Stimulated activated naive CD8-positive, alpha-beta T cell treated with anti-CD3 and anti-CD28 coated beads, Interleukin-15, Interleukin-2, amounts not matched to agents 100 U/mL and 50 U/mL, for 24 hours (primary cell): ENCODE measurements around the gene TMEM63B.
A peak's percentile ranks its signal among the peaks of the same experiment; 100 is the strongest.

Source experiments
- ATAC-seq: fragments of 150-1000 bp; cut with Tn5 transposase; one replicate; pipeline ENCODE4 v1.10.0; 2021
- DNase-seq: peaks from one replicate; pipeline ENCODE4 v3.0.0; 2021

TMEM63B gene

GRCh38 chr6:44145839-44146238 is 18.5 kb downstream of the TMEM63B start:
- DNase-seq (no peak), ATAC-seq (no peak)

- no peak for ATAC-seq
- DNase-seq = no peak
Observed at GRCh38 chr6:44146685-44147084, 19.3 kb downstream of the TMEM63B start.

GRCh38 chr6:44147256-44147655 is 19.9 kb downstream of the TMEM63B start:
- DNase-seq = no peak
- no peak for ATAC-seq

- DNase-seq (no peak), ATAC-seq (no peak)
Observed at GRCh38 chr6:44148306-44148705, 21.0 kb downstream of the TMEM63B start.

GRCh38 chr6:44149369-44150012 is 22.1 kb downstream of the TMEM63B start:
- DNase-seq (no peak), ATAC-seq (no peak)

GRCh38 chr6:44150317-44150917 is 23.1 kb downstream of the TMEM63B start:
- no peak for ATAC-seq

DNA sequence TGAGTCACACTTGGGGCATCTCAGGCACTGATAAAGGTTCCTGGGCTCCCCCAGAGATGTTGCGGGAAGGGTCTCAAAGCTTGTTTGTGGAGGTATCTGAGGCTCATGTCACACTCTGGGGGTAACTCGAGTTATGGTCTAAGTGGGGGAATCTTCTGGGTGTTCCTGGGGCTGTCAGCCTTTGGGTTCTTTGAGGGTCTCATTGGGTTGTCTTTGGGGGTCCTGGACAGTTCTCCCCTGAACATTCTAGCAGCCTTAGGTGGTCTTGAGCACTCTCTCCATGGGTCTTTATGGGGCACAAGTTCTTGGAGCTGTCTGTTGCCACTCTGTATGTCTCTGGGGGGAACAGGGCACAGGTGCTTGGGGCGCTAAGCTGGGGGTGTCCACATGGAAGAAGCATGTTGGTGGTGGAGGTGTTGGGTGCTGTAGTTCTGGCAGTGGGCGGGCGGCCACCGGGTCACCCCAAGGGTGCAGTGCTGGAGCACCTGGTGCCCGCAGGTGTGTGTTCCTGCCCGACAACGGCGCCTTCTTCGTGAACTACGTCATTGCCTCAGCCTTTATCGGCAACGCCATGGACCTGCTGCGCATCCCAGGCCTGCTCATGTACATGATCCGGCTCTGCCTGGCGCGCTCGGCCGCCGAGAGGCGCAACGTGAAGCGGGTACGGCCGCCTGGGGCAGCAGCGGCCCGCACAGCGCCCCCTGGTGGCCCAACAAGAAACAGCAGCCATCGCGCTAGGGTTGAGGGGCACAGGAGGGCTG is 24.2 kb downstream of the TMEM63B start:
- ATAC-seq (peak; percentile 87), DNase-seq (peak; percentile 90)

More at GRCh38 chr6:44150317-44150917, 23.1 kb downstream of the TMEM63B start:
- no peak for DNase-seq

DNA sequence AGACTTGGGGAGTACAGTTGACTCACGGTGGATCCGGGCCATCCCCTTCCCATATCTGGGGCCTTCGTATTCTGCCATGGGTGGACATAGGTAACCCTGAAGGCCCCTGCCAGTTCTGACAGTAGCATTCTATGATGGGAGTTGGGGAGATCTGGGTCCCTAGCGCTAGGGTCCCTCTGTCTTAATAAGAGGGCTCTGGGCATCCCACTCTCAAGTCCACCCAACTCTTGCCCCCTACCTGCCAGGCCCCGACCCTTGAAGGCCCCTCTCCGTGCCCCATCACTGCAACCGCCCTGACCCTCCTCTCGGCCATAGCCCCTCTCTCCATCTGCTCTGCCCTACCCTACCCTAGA is 24.7 kb downstream of the TMEM63B start:
- DNase-seq (no peak), ATAC-seq (no peak)

DNA sequence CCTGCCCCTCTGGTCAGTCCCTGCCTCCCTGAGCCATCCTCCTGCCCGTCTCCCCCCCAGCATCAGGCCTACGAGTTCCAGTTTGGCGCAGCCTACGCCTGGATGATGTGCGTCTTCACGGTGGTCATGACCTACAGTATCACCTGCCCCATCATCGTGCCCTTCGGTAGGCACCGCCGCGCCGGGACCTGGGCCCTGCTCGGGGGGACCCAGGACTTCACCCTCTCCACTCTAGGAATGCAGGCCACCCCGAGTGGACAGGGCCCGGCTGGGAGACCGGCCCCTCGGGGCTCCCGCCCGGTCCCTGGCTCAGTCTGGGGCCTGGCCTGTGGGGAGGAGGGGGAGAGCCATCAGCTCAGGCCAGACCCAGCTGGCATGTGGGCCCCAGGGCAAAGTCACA is 25.2 kb downstream of the TMEM63B start:
- DNase-seq = no peak
- no peak for ATAC-seq

DNA sequence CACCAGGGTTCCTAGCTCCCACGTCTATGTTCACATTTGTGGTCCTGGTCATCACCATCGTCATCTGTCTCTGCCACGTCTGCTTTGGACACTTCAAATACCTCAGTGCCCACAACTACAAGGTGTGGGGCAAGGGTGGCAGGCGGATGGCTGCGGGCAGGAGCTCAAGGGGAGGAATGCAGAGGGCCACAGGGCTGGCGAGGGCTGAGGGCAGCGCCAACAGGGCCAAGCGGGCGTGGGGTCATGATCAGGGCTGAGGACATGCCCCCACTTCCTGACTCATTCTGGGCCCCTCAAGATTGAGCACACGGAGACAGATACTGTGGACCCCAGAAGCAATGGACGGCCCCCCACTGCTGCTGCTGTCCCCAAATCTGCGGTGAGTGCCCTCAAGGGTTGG is 26.7 kb downstream of the TMEM63B start:
- ATAC-seq (no peak), DNase-seq (no peak)

- DNase-seq (no peak), ATAC-seq (no peak)
Observed at GRCh38 chr6:44156494-44157151, 29.3 kb downstream of the TMEM63B start.

DNA sequence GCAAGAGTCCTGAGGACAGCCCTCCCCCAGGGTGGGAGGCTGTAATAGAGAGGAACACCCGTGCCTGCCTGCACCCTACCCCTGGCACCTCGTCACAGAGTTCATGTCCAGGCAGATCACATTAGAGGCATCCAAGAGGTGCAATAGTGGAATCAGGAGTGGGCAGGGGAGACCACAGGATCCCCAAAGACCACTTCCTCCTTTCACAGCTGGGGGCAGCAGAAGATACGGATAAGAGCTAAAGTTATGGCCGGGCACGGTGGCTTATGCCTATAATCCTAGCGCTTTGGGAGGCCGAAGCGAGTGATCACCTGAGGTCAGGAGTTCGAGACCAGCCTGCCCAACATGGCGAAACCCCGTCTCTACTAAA is 29.8 kb downstream of the TMEM63B start:
- DNase-seq (no peak), ATAC-seq (no peak)

GRCh38 chr6:44158770-44159228 is 31.4 kb downstream of the TMEM63B start, which contains the start of gene CAPN11:
Gene CAPN11 (plus strand): TSS chr6:44158820. CDS start chr6:44158849, 29 bp downstream.
- ATAC-seq (no peak), DNase-seq (no peak)

GRCh38 chr6:44161997-44162338 is 34.6 kb downstream of the TMEM63B start:
- ATAC-seq = peak; percentile 79
- DNase-seq = no peak

DNA sequence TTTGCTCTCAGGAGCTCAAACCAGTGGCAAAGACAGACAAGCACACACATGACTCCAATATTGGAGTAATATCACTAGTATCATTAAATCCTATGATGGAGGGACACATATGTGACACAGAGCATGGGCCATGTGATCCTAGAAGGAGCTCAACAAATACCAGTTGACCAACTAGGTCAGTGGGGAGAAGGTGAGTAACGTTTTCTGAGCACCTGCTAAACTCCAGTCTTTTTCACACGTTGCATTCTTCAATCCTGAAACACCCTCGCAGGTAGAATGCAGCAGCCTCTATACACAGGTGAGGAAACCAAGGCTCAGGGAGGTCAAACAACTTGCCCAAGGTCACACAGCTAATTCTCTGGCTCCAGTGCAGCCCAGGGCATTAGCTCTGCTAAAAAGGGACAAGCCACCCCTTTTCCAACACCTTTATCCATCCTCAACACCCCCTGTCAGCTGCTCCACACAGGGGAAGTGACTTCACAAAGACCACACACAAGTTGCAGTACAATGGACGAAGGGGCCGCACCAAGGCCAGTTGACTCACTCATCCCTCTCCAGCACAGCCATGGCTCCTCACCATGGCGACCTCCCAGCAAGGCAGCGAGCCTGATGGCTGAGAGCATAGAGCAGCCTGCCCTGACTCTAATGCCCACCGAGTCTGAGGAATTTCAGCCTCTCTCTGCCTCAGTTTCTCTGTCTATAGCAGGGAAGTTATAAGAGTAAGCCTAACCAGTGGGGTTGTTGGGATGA is 35.7 kb downstream of the TMEM63B start:
- ATAC-seq (no peak), DNase-seq (no peak)

GRCh38 chr6:44166116-44166515 is 38.8 kb downstream of the TMEM63B start:
- DNase-seq (no peak), ATAC-seq (no peak)

GRCh38 chr6:44166591-44167184 is 39.3 kb downstream of the TMEM63B start:
- ATAC-seq (no peak), DNase-seq (no peak)

DNA sequence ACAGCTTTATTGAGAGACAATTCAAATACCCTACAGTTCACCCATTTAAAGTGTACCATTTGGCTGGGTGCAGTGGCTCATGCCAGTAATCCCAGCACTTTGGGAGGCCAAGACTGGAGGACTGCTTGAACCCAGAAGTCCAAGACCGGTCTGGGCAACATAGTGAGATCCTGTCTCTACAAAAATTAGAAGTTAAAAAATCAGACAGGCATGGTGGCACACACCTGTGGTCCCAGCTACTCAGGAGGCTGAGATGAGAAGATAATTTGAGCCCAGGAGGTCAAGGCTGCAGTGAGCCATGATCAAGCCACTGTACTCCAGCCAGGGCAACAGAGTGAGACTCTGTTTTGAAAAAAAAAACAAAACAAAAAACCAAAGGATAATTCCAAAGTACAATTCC is 40.2 kb downstream of the TMEM63B start:
- DNase-seq = no peak
- ATAC-seq = no peak

GRCh38 chr6:44169154-44169553 is 41.8 kb downstream of the TMEM63B start:
- ATAC-seq (no peak), DNase-seq (no peak)

DNA sequence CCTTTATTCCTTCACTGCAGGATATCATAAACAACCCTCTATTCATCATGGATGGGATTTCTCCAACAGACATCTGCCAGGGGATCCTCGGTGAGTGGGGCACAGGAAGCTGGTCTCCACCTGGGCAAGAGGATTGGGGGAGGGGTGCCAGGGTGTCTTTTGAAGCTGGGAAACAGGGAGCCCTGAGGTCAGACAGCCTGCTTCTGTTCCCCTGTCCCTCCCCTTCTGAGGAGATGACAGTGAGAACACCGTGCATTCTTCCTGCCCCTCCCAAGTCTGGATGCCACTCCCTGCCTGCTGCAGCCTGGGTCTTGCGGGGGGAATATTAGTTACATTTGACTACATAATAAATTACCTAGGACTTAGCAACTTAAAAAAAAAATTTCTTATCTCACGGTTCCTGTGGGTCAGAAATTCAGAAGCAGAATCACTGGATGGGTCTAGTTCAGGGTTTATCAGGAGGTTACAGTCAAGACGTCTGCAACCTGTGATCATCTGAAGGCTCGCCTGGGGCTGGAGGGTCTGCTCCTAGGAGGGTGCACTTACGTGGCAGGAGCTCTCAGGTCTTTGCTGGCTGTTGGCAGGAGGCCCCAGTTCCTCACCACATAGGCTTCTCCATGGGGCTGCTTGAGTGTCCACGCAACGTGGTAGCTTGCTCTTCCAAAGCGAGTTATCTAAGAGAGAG is 42.7 kb downstream of the TMEM63B start:
- ATAC-seq (no peak), DNase-seq (no peak)

DNA sequence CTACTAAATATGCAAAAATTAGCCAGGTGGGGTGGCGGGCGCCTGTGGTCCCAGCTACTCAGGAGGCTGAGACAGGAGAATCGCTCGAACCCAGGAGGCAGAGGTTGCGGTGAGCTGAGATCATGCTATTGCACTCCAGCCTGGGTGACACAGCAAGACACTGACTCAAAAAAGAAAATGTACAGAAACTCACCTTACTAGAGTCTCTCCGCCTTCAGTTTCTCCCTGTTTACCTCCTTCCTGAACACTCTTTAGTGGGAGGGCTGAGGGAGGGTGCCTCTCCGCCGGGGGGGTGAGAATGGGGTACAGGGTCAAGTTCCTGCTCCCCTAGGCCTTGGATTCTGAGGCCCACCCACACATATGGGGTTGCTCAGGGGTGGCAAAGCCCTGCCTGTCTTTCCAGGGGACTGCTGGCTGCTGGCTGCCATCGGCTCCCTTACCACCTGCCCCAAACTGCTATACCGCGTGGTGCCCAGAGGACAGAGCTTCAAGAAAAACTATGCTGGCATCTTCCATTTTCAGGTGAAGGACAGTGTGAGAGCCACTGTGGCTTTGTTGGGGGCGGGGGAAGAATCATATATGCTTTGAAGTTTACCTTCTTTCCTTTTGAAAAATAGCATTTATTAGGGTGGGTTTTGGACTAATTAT is 44.7 kb downstream of the TMEM63B start:
- ATAC-seq = peak; percentile 56

More for the DNA sequence above, 44.7 kb downstream of the TMEM63B start:
- peak; percentile 32 for DNase-seq
